LNCaP clone FGC (cell line): Measurements from ENCODE around the gene GRIK1.

Source experiments
- DNase-seq: peaks from one replicate; pipeline ENCODE4 v3.0.0-alpha.2; 2011; ENCODE audit warnings: low read depth
- H3K4me3 ChIP-seq: 2 replicates; pipeline ENCODE4 v1.5.1; 2011; ENCODE audit warnings: mild to moderate bottlenecking, low read depth, low read length, control low read depth
- CTCF ChIP-seq: IDR thresholded peaks from 2 replicates; pipeline ENCODE4 v1.5.1; 2012; ENCODE audit warnings: mild to moderate bottlenecking; ENCODE audit not compliant: control insufficient read depth, insufficient read depth; ENCODE audit errors: extremely low read depth

GRIK1 gene

GRCh38 chr21:29939924-29940275 lies at the start of gene GRIK1:
Gene GRIK1 (minus strand): TSS chr21:29939996.
- peak within 1 kb of the TSS; percentile 61 for H3K4me3 ChIP-seq
- no peak for DNase-seq
- no peak for TF ChIP-seq CTCF

- no peak for TF ChIP-seq CTCF
- no peak for DNase-seq
- H3K4me3 ChIP-seq, result no peak overlapping the region
Measured at GRCh38 chr21:29987762-29988161, 48.0 kb upstream of the GRIK1 start.

- no peak overlapping the region for H3K4me3 ChIP-seq
- no peak for TF ChIP-seq CTCF
- DNase-seq, result no peak
Measured at GRCh38 chr21:29985866-29986265, 46.1 kb upstream of the GRIK1 start.

- TF ChIP-seq CTCF, result no peak
- no peak for DNase-seq
- H3K4me3 ChIP-seq, result no peak overlapping the region
Measured at GRCh38 chr21:29979043-29979442, 39.2 kb upstream of the GRIK1 start.

GRCh38 chr21:29975776-29976175 lies 36.0 kb upstream of the GRIK1 start:
- H3K4me3 ChIP-seq, result no peak overlapping the region
- no peak for TF ChIP-seq CTCF
- no peak for DNase-seq

- no peak for TF ChIP-seq CTCF
- H3K4me3 ChIP-seq, result no peak overlapping the region
- no peak for DNase-seq
Measured at GRCh38 chr21:29973258-29973657, 33.5 kb upstream of the GRIK1 start.

- no peak overlapping the region for H3K4me3 ChIP-seq
- no peak for DNase-seq
- no peak for TF ChIP-seq CTCF
Measured at GRCh38 chr21:29961291-29962027, 21.7 kb upstream of the GRIK1 start.
